ENCODE data around the gene ENAH.
A peak's percentile ranks its signal among the peaks of the same experiment; 100 is the strongest.
"Not testable (repeated sequence)": the region's sequence is repeated elsewhere in the genome, so short reads cannot be mapped to it uniquely, and the experiment has no call there.

ENAH gene

GRCh38 chr1:225484657-225485214, 168.2 kb downstream of the ENAH start:
- no peak for DNase-seq

- no peak for DNase-seq
Measured at GRCh38 chr1:225483818-225484656, 168.9 kb downstream of the ENAH start.

GRCh38 chr1:225482421-225482950, 170.4 kb downstream of the ENAH start:
- no peak for DNase-seq

GRCh38 chr1:225481738-225482137, 171.2 kb downstream of the ENAH start:
- DNase-seq = no peak

GRCh38 chr1:225480825-225481434, 172.0 kb downstream of the ENAH start:
- DNase-seq = no peak

GRCh38 chr1:225479996-225480720, 172.8 kb downstream of the ENAH start:
- no peak for DNase-seq

- no peak for DNase-seq
Measured at GRCh38 chr1:225479341-225479740, 173.6 kb downstream of the ENAH start.

GRCh38 chr1:225477296-225477911, 175.5 kb downstream of the ENAH start:
- DNase-seq = no peak

- no peak for DNase-seq
Measured at GRCh38 chr1:225476538-225476988, 176.4 kb downstream of the ENAH start.

- DNase-seq = no peak
Measured at GRCh38 chr1:225476100-225476511, 176.8 kb downstream of the ENAH start.

- DNase-seq = peak; percentile 58
Measured at GRCh38 chr1:225474986-225475820, 177.7 kb downstream of the ENAH start.

- DNase-seq = no peak
Measured at GRCh38 chr1:225474439-225474985, 178.4 kb downstream of the ENAH start.

GRCh38 chr1:225473676-225474438, 179.1 kb downstream of the ENAH start:
- DNase-seq = not testable (repeated sequence)

- DNase-seq = not testable (repeated sequence)
Measured at GRCh38 chr1:225473266-225473665, 179.7 kb downstream of the ENAH start.

GRCh38 chr1:225471453-225472301, 181.2 kb downstream of the ENAH start:
- DNase-seq = no peak

- DNase-seq = no peak
Measured at GRCh38 chr1:225471109-225471452, 181.8 kb downstream of the ENAH start.

- DNase-seq = no peak
Measured at GRCh38 chr1:225470211-225471108, 182.5 kb downstream of the ENAH start.

GRCh38 chr1:225469051-225469450, 183.9 kb downstream of the ENAH start:
- DNase-seq = no peak
